SK-N-SH (cell line): ENCODE data around the gene VPS52. TPM values are rescaled to one million over a fixed set of nuclear protein-coding genes. Genes with fewer than 3 reads are reported as not detected.

Experiments used
- CTCF ChIA-PET: fragments of 300-600, 350-600 bp; formaldehyde crosslinking; extraction: SDS; loops from one replicate; lab custom pipeline; 2021; lab: Yijun Ruan, JAX
- POLR2A ChIA-PET: fragments of 350-600 bp; sonication (Branson Sonifier 250); formaldehyde crosslinking; extraction: SDS; loops from one replicate; lab custom pipeline; 2020; ENCODE audit warnings: antibody characterized with exemption, inconsistent platforms; lab: Yijun Ruan, JAX
- DNase-seq: peaks from one replicate; pipeline ENCODE4 v3.0.0; 2012
- H2AFZ ChIP-seq: fragments of 200-600 bp; sonication (generic); 2 replicates; pipeline ENCODE4 v1.8.1; 2016; ENCODE audit warnings: antibody characterized with exemption, mild to moderate bottlenecking, low read depth
- H3F3A ChIP-seq: fragments of 200-600 bp; sonication (generic); replicated peaks from 2 replicates; pipeline ENCODE3; 2016; ENCODE audit warnings: antibody characterized with exemption, mild to moderate bottlenecking; ENCODE audit not compliant: insufficient read depth
- H3K27ac ChIP-seq, 2 experiments: fragments of 200-500 bp in 1 of 2; fragments of 200-600 bp in 1 of 2; sonication (Bioruptor generic) in 1 of 2; sonication (generic), shearing (Covaris generic) in 1 of 2; 2 replicates each; pipeline versions ENCODE4 v1.5.1 to v1.6.1; 2014 to 2016; ENCODE audit warnings: low read depth in 2 of 2, inconsistent platforms in 1 of 2, low read length in 1 of 2, mild to moderate bottlenecking in 1 of 2, mixed read lengths in 1 of 2
- H3K27me3 ChIP-seq: fragments of 200-600 bp; sonication (generic), shearing (Covaris generic); 2 replicates; pipeline ENCODE4 v1.6.1; 2016; ENCODE audit warnings: mixed run types; ENCODE audit not compliant: insufficient read depth
- H3K36me3 ChIP-seq, 2 experiments: fragments of 200-500 bp in 1 of 2; fragments of 200-600 bp in 1 of 2; sonication (Bioruptor generic) in 1 of 2; sonication (generic) in 1 of 2; replicated peaks in 1 of 2; 2 replicates each; pipeline versions ENCODE3 to v1.5.1; 2014 to 2016; ENCODE audit warnings: low read length in 1 of 2, mild to moderate bottlenecking in 1 of 2; ENCODE audit not compliant: insufficient read depth in 2 of 2, control insufficient read depth in 1 of 2
- H3K4me1 ChIP-seq, 2 experiments: fragments of 200-500 bp in 1 of 2; fragments of 200-600 bp in 1 of 2; sonication (Bioruptor generic) in 1 of 2; sonication (generic), shearing (Covaris generic) in 1 of 2; 2 replicates each; pipeline versions ENCODE4 v1.5.1 to v1.6.1; 2014 to 2016; ENCODE audit warnings: low read depth in 1 of 2, low read length in 1 of 2, mixed run types in 1 of 2; ENCODE audit not compliant: insufficient read depth in 2 of 2, control insufficient read depth in 1 of 2
- H3K4me2 ChIP-seq: fragments of 200-600 bp; sonication (generic), shearing (Covaris generic); 2 replicates; pipeline ENCODE4 v1.6.1; 2017; ENCODE audit warnings: mixed run types
- H3K4me3 ChIP-seq, 2 experiments: fragments of 200-500 bp in 1 of 2; fragments of 200-600 bp in 1 of 2; sonication (Bioruptor generic) in 1 of 2; sonication (generic), shearing (Covaris generic) in 1 of 2; 2 replicates each; pipeline versions ENCODE4 v1.5.1 to v1.8.1; 2014 to 2016; ENCODE audit warnings: low read depth in 2 of 2, inconsistent platforms in 1 of 2, low read length in 1 of 2, mild to moderate bottlenecking in 1 of 2, mixed read lengths in 1 of 2, moderate library complexity in 1 of 2
- H3K79me2 ChIP-seq: fragments of 200-600 bp; sonication (generic); 2 replicates; pipeline ENCODE4 v1.8.1; 2017; ENCODE audit warnings: mild to moderate bottlenecking; ENCODE audit not compliant: insufficient read depth
- H3K9ac ChIP-seq: fragments of 200-600 bp; sonication (generic); 2 replicates; pipeline ENCODE4 v1.6.1; 2017; ENCODE audit warnings: mixed run types
- H3K9me2 ChIP-seq: fragments of 200-600 bp; sonication (generic); 2 replicates; pipeline ENCODE4 v1.6.1; 2017; ENCODE audit warnings: mixed run types
- H3K9me3 ChIP-seq: fragments of 200-600 bp; sonication (generic); 2 replicates; pipeline ENCODE4 v1.6.1; 2017; ENCODE audit warnings: mixed run types, mild to moderate bottlenecking, moderate library complexity
- H4K20me1 ChIP-seq: fragments of 200-600 bp; sonication (generic); 2 replicates; pipeline ENCODE4 v1.6.1; 2017; ENCODE audit warnings: mild to moderate bottlenecking, mixed run types; ENCODE audit not compliant: insufficient read depth
- FOXJ3 ChIP-seq: sonication (generic); formaldehyde crosslinking; IDR thresholded peaks from 2 replicates; pipeline ENCODE4 v1.5.1; 2020; ENCODE audit warnings: mild to moderate bottlenecking, missing genetic modification reagents
- FOXM1 ChIP-seq: IDR thresholded peaks from 2 replicates; pipeline ENCODE4 v1.4.0; 2012; ENCODE audit warnings: low read depth, mild to moderate bottlenecking
- PBX3 ChIP-seq: IDR thresholded peaks from 2 replicates; pipeline ENCODE4; 2012
- ZBTB33 ChIP-seq: IDR thresholded peaks from 2 replicates; pipeline ENCODE4 v1.4.0; 2012; ENCODE audit warnings: low read depth, borderline replicate concordance
- WGBS: methylation state at CpG from one replicate; pipeline ENCODE4 v1.1.6; 2017; ENCODE audit warnings: low lambda C conversion rate; 5-methylcytosine and 5-hydroxymethylcytosine counted together
- polyA plus RNA-seq, 3 experiments: library from polyadenylated mRNA; depleted of rRNA; stranded (reverse); fragments of >200 nt; gene quantifications; 2 replicates each; pipeline ENCODE4 v1.2.3, GENCODE V29; 2012
- TF ChIP-seq, protein P1 (sequence below): IDR thresholded peaks from 2 replicates; pipeline ENCODE4 v1.6.1; 2012; ENCODE audit warnings: mild to moderate bottlenecking, low read depth, low read length, moderate library complexity

VPS52 gene
- polyA plus RNA-seq, 1 of the 3 experiments (the other 2 are of a cell fraction) = 74.0 TPM

- Histone ChIP-seq H3K9me2 (no peaks in the 10 kb centered on the region), H3K4me2 (no peak overlapping the region), H3K9me3 (no peaks in the 10 kb centered on the region), H3K36me3 (peaks cover 24 to 26% of the 10 kb centered on the region in 2 experiments), H3K4me1 (peaks cover 23 to 51% of the 10 kb centered on the region in 2 experiments; a peak in 3 of 4 replicates), H3K27ac (no peak overlapping the region; a peak in 1 of 4 replicates), H4K20me1 (peaks cover 8% of the 10 kb centered on the region; the same call in 1 of the 2 replicates), H3K4me3 (no peak overlapping the region)
- TF ChIP-seq ZBTB33 = no peak
- TF ChIP-seq FOXM1 = no peak
- TF ChIP-seq, protein P1, sequence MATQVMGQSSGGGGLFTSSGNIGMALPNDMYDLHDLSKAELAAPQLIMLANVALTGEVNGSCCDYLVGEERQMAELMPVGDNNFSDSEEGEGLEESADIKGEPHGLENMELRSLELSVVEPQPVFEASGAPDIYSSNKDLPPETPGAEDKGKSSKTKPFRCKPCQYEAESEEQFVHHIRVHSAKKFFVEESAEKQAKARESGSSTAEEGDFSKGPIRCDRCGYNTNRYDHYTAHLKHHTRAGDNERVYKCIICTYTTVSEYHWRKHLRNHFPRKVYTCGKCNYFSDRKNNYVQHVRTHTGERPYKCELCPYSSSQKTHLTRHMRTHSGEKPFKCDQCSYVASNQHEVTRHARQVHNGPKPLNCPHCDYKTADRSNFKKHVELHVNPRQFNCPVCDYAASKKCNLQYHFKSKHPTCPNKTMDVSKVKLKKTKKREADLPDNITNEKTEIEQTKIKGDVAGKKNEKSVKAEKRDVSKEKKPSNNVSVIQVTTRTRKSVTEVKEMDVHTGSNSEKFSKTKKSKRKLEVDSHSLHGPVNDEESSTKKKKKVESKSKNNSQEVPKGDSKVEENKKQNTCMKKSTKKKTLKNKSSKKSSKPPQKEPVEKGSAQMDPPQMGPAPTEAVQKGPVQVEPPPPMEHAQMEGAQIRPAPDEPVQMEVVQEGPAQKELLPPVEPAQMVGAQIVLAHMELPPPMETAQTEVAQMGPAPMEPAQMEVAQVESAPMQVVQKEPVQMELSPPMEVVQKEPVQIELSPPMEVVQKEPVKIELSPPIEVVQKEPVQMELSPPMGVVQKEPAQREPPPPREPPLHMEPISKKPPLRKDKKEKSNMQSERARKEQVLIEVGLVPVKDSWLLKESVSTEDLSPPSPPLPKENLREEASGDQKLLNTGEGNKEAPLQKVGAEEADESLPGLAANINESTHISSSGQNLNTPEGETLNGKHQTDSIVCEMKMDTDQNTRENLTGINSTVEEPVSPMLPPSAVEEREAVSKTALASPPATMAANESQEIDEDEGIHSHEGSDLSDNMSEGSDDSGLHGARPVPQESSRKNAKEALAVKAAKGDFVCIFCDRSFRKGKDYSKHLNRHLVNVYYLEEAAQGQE = 0 out of 2 replicates have a peak, but pooled peaks have one; percentile 41
- no peak for TF ChIP-seq PBX3
- no peak for TF ChIP-seq FOXJ3 (CRISPR knock-in tag)
- TF ChIP-seq, all 33 proteins: peak for 1
- ChIA-PET CTCF (interaction anchor here (0.8 to 2.9 kb wide), 2 partner anchors 17 kb away, joined by 3 to 11 read pairs; no protein-coding TSS in a partner anchor), POLR2A (interaction anchor here (1.1 kb wide), 1 partner anchor 44 kb away, joined by 3 read pairs; the partner anchor contains the start of gene RPS18)
- Histone ChIP-seq H3K27me3 (no peaks in the 10 kb centered on the region), H2AFZ (no peak overlapping the region), H3K79me2 (peaks cover 65% of the 10 kb centered on the region), H3K9ac (no peak overlapping the region), H3F3A (peaks cover 36% of the 10 kb centered on the region)
- 97% methylated on average over 15 of the region's 17 CpGs for WGBS
- DNase-seq = peak; percentile 4
Observed at GRCh38 chr6:33315793-33316602, 44.3 kb upstream of the VPS52 start.
